ENCODE measurements around the gene RSAD2.

- no peak for TF ChIP-seq CTCF (IDR thresholded peaks at IDR 0.05; ENCODE audit: low read length)
- TF ChIP-seq EZH2 (optimal IDR thresholded peaks at IDR 0.05; ENCODE audit: low read depth, low read length) = no peak
These were observed 43.4 kb upstream of the RSAD2 start for GRCh38 chr2:6834163-6834562.

All from MM.1S (cell line).